Esophagus squamous epithelium (tissue), 4 donors: ENCODE measurements around the gene SLC22A3.

ENCODE experiments used
- CTCF ChIP-seq, 6 experiments: fragments of 450-650 bp in 4 of 6; fragments of 200-600 bp in 2 of 6; sonication (generic) in 2 of 6; IDR thresholded peaks; one replicate each; pipeline ENCODE4 v1.5.1; 2016 to 2019; ENCODE audit warnings: antibody characterized with exemption in 6 of 6, mild to moderate bottlenecking in 4 of 6, moderate library complexity in 4 of 6
- POLR2A ChIP-seq, 4 donors: fragments of 450-650 bp; IDR thresholded peaks; one replicate each; pipeline ENCODE4 v1.6.1; 2017; ENCODE audit warnings: antibody characterized with exemption in 4 of 4, mild to moderate bottlenecking in 4 of 4, moderate library complexity in 3 of 4

- TF ChIP-seq CTCF (IDR thresholded peaks at IDR 0.05) (no peak), POLR2A (IDR thresholded peaks at IDR 0.05) (no peak)
Measured at GRCh38 chr6:160349814-160350350, 1.7 kb downstream of the SLC22A3 start.
